ENCODE data around the gene ZNF451.
A peak's percentile ranks its signal among the peaks of the same experiment; 100 is the strongest.

Gene ZNF451

DNA sequence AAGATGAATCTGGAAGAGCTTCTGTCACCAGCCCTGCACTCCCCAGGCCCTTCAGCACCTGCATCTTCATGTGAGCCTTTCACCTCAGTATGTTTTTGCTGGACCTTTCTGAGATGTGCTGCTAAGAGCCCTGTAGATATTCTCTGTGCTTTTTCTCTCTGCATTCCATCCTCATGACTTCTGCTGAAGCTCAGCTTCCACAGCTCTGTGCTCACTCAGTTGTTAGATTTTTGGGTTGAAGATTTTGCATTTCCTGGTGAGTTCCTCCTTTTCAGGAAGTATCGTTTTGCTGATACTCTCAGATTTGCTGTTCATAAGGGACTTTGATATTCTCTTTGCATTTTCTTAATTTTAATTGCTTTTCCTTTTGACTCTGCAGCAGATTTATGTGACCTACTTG lies 25.2 kb upstream of the ZNF451 start:
- peak; percentile 15 for DNase-seq (ENCODE audit: low read depth)

DNA sequence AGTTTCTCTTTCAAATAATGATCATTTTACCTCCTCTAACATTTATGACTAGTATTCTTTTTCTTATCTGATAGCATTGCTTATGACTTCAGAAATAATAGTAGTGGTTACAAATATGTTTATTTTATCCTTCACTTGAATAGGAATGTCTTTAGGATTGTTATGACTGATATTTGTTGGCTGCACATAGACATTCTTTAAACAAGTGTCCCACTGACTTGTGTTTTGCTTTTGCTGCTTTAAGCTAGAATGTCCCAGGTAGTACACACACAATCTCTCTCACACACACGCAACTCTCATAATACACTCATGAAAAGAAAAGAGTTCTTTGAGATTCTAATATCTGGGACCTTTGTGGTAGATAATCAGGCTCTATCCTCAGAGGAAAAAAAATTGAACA lies 21.9 kb upstream of the ZNF451 start:
- TF ChIP-seq, protein P1, sequence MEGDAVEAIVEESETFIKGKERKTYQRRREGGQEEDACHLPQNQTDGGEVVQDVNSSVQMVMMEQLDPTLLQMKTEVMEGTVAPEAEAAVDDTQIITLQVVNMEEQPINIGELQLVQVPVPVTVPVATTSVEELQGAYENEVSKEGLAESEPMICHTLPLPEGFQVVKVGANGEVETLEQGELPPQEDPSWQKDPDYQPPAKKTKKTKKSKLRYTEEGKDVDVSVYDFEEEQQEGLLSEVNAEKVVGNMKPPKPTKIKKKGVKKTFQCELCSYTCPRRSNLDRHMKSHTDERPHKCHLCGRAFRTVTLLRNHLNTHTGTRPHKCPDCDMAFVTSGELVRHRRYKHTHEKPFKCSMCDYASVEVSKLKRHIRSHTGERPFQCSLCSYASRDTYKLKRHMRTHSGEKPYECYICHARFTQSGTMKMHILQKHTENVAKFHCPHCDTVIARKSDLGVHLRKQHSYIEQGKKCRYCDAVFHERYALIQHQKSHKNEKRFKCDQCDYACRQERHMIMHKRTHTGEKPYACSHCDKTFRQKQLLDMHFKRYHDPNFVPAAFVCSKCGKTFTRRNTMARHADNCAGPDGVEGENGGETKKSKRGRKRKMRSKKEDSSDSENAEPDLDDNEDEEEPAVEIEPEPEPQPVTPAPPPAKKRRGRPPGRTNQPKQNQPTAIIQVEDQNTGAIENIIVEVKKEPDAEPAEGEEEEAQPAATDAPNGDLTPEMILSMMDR (IDR thresholded peaks at IDR 0.05; ENCODE audit: low read length, missing control alignments), result no peak
- H3K4me3 ChIP-seq (replicated peaks; ENCODE audit: low read depth, low read length), result no peak overlapping the region
- peak; percentile 62 for DNase-seq (ENCODE audit: low read depth)

More for the DNA sequence above, 25.2 kb upstream of the ZNF451 start:
- no peak overlapping the region for H3K4me3 ChIP-seq (replicated peaks; ENCODE audit: low read depth, low read length)
- TF ChIP-seq, protein P1 (IDR thresholded peaks at IDR 0.05; ENCODE audit: low read length, missing control alignments), result no peak

DNA sequence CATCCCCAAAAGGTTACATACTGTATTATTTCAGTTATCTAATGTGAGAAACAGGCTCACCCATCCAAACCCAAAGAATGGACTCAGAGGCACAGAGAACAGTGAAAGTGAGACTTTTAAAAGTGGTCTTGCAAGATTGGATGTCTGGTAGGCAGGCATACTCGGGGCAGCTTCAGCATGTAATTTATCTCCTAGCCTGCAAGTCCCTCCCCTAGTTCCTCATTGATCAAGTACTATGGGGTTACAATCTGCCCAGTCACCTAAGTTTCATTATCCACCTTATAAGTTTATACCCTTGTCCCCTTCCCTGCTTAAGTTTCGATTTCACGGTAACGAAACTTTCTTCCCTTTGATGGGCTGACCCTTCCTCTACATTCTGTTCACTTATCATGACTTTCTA lies 20.8 kb upstream of the ZNF451 start:
- no peak for DNase-seq (ENCODE audit: low read depth)
- H3K4me3 ChIP-seq (replicated peaks; ENCODE audit: low read depth, low read length), result no peak overlapping the region
- TF ChIP-seq, protein P1 (IDR thresholded peaks at IDR 0.05; ENCODE audit: low read length, missing control alignments), result no peak

DNA sequence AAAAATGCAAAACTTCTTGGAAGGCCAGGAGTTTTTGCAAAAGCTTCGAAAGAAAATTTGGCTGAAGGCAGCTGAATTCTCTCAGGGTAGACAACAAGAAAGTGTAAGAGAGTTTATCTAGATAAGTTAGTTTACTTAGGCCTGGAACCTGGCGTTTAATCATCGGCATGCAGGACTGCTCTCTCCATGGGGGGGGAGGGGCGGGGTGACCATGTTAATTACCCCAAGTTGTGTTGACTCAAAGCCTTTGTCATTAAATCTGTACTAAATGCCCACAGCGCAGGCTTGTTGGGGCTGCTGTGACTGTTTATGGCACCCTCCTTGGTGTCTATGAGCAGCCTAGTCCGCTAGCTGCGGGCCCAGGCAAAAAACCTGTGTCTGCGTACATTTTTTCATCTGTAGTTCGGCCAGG lies 20.1 kb upstream of the ZNF451 start:
- TF ChIP-seq, protein P1 (IDR thresholded peaks at IDR 0.05; ENCODE audit: low read length, missing control alignments), result no peak
- no peak for DNase-seq (ENCODE audit: low read depth)
- no peak overlapping the region for H3K4me3 ChIP-seq (replicated peaks; ENCODE audit: low read depth, low read length)

DNA sequence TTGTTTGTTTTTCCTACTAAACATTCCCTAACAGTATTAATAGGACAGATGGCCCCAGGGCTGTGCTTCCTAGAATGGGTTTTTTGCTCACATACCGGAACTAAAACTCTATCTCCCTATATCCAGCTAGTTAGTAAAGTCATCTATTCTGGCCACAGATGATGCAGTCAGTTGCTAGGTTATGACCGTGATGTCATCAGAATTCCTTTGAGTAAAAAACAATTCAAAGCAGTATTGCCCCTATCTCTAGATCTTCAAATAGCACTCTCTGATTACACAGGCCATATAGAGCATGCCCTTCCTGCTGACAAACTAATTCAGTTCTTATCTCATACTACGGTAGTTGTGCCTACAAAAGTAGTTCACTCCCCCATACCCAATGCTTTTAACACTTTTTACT lies 17.9 kb upstream of the ZNF451 start:
- DNase-seq (ENCODE audit: low read depth), result peak; percentile 8
- TF ChIP-seq, protein P1 (IDR thresholded peaks at IDR 0.05; ENCODE audit: low read length, missing control alignments), result no peak
- no peak overlapping the region for H3K4me3 ChIP-seq (replicated peaks; ENCODE audit: low read depth, low read length)

DNA sequence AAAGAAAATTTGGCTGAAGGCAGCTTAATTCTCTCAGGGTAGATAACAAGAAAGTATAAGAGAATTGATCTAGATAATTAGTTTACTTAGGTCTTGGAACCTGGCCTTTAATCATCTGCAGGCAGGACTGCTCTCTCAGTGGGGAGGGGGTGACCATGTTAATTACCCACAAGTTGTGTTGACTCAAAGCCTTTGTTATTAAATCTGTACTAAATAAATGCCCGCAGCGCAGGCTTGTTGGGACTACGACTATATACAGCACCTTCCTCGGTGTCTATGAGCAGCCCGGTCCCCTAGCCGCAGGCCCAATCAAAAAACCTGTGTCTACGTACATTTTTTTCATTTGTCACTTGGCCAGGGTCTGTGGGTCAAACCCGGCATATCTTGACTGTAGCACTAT lies 15.6 kb upstream of the ZNF451 start:
- DNase-seq (ENCODE audit: low read depth), result no peak
- TF ChIP-seq, protein P1 (IDR thresholded peaks at IDR 0.05; ENCODE audit: low read length, missing control alignments), result no peak
- H3K4me3 ChIP-seq (replicated peaks; ENCODE audit: low read depth, low read length), result no peak overlapping the region

DNA sequence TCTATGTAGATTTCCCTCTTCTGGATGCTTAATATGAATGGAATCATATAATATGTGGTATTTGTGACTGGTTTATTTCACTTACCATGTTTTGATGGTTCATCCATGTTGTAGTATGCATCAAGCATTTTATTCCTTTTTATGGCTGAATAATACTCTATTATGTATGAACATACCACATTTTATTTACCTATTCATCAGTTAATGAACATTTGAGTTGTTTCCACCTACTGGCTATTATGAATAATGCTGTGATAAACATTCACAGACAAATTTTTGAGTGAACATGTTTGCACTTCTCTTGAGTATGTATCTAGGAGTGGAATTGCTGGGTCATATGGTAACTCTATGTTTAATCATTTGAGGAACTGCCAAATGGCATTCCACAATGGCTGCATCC lies 14.9 kb upstream of the ZNF451 start:
- DNase-seq (ENCODE audit: low read depth), result no peak
- TF ChIP-seq, protein P1 (IDR thresholded peaks at IDR 0.05; ENCODE audit: low read length, missing control alignments), result no peak
- H3K4me3 ChIP-seq (replicated peaks; ENCODE audit: low read depth, low read length), result no peak overlapping the region
